Neural cell (in vitro differentiated cells): ENCODE results near the gene ELP5.

ENCODE experiments used
- EP300 ChIP-seq: fragments of 450-650 bp; conservative IDR thresholded peaks from 2 replicates; pipeline ENCODE4 v1.6.1; 2014; ENCODE audit warnings: antibody characterized with exemption, mild to moderate bottlenecking, moderate library complexity; ENCODE audit not compliant: poor library complexity, severe bottlenecking
- POLR2AphosphoS5 ChIP-seq: IDR thresholded peaks from 2 replicates; pipeline ENCODE4 v1.6.1; 2012
- TAF1 ChIP-seq: IDR thresholded peaks from 2 replicates; pipeline ENCODE4 v1.6.1; 2012; ENCODE audit warnings: low read depth
- TF ChIP-seq, protein P1 (sequence below): fragments of 450-650 bp; IDR thresholded peaks from 2 replicates; pipeline ENCODE4 v1.5.1; 2014; ENCODE audit warnings: antibody characterized with exemption, mild to moderate bottlenecking, moderate library complexity; ENCODE audit not compliant: poor library complexity, severe bottlenecking

DNA sequence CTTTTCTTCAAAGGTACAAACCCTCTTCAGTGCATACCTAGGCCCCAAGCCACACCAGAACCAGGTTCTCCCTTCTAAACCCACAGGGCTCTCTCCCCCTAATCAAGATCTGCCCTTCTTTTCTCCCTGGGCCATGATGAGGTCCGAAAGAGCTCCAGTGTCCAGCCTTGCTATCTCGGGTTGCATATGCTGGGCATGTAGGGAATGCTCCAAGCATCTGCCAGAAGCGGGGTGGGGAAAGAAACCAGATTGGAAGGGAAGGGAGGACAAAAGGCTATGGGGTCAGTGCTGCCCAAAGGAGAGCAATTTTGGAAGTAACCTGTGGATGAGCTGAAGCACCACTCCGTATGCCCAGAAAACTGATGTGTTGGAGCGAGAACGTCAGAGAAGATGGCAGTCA lies 2.8 kb upstream of the ELP5 start:
- TF ChIP-seq, protein P1, sequence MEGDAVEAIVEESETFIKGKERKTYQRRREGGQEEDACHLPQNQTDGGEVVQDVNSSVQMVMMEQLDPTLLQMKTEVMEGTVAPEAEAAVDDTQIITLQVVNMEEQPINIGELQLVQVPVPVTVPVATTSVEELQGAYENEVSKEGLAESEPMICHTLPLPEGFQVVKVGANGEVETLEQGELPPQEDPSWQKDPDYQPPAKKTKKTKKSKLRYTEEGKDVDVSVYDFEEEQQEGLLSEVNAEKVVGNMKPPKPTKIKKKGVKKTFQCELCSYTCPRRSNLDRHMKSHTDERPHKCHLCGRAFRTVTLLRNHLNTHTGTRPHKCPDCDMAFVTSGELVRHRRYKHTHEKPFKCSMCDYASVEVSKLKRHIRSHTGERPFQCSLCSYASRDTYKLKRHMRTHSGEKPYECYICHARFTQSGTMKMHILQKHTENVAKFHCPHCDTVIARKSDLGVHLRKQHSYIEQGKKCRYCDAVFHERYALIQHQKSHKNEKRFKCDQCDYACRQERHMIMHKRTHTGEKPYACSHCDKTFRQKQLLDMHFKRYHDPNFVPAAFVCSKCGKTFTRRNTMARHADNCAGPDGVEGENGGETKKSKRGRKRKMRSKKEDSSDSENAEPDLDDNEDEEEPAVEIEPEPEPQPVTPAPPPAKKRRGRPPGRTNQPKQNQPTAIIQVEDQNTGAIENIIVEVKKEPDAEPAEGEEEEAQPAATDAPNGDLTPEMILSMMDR, result no peak
- TF ChIP-seq TAF1 (no peak), EP300 (no peak), POLR2AphosphoS5 (no peak)
